Measurements from ENCODE around the gene PNCK. TPM values are rescaled to one million over a fixed set of nuclear protein-coding genes. Genes with fewer than 3 reads are reported as not detected.

Gene PNCK
- total and polyA plus RNA-seq, 10 of the 15 experiments (the other 5 are each of a cell fraction or from before 2014, with no cell fraction given) = 0.21 to 0.67 (median 0.54) TPM; not detected in 7

DNA sequence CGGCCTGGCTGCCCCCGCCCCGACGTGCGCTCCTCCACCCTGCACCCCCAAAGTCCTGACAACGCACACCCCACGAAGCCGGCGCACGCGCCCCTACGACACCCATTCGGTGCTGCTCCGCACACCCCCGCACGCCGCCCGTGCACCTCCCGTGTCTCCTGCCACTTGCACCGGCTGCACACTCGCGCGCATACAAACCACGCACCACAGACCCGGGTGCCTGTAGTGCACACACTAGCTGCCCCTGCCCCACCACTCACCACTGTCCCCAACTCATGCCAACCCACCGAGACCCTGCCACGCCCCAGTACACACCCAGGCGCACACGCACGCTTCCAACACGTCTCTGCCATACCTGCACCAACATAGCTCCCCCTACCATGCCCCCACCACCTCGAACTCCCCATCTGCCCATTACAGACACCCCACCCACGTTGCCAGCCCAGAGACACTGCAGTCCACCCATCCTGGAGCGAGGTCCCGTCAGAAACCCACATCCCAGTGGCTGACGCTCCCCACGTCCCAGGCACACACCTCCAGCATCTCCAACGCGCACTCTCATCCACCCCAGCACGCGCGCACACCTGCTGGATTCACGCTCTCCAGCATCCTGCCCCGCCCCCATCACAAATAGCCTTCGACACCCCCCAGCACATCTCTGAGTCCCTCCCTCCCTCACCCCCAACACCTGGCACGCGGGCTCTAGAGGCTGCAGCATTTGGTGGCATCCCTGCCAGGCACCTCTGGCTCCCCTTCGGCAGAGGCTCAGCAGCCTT lies 30.8 kb downstream of the PNCK start:
- H3K4me1 ChIP-seq (ENCODE audit: control insufficient read depth, insufficient read depth, low read length) = no peaks in the 10 kb centered on the region
- H3K27ac ChIP-seq (ENCODE audit: control insufficient read depth, insufficient read depth) = no peak overlapping the region
- H3K36me3 ChIP-seq (ENCODE audit: control insufficient read depth in 2 of 2, insufficient read depth in 2 of 2, low read length in 1 of 2) = no peaks in the 10 kb centered on the region
- SMC1A ChIA-PET (ENCODE audit: uncharacterized antibody, unreplicated experiment) = no interaction called here
- H2AFZ ChIP-seq (ENCODE audit: control insufficient read depth, low read depth, low read length) = no peak overlapping the region
- CTCF ChIA-PET = interaction anchor here (0.9 kb wide), 1 partner anchor 103 kb away, joined by 3 read pairs; no protein-coding TSS in a partner anchor
- no peak overlapping the region for H3K9ac ChIP-seq (ENCODE audit: control insufficient read depth, insufficient read depth, low read length)
- no peak for ATAC-seq
- BruUV-seq (replicated peaks) = no TSS peak
- no peaks in the 10 kb centered on the region; the same call in 2 of the 3 replicates for H3K9me3 ChIP-seq (replicated peaks; ENCODE audit: control insufficient read depth, insufficient read depth, low read length)
- no peak for FAIRE-seq
- H3K4me3 ChIP-seq = no peak overlapping the region
- no peak for DNase-seq (ENCODE audit: low read depth, low spot score)
- RAD21 ChIA-PET (ENCODE audit: unreplicated experiment) = no interaction called here
- no peaks in the 10 kb centered on the region for H4K20me1 ChIP-seq (ENCODE audit: control insufficient read depth, insufficient read depth)
- H3K27me3 ChIP-seq (replicated peaks in 1 of 2; ENCODE audit: control insufficient read depth in 2 of 2, insufficient read depth in 2 of 2, low read length in 1 of 2) = peaks cover 0 to 3% of the 10 kb centered on the region in 2 experiments; a peak in 3 of 4 replicates
- no peaks in the 10 kb centered on the region for H3K79me2 ChIP-seq (ENCODE audit: control insufficient read depth, insufficient read depth, low read length)
- in situ Hi-C loops (cut with MboI) (no loop called here), intact Hi-C loops (cut with micrococcal nuclease; ENCODE audit: unreplicated experiment) (no loop called here)
- H3K4me2 ChIP-seq (ENCODE audit: control insufficient read depth, insufficient read depth) = no peak overlapping the region
- POLR2A ChIA-PET = no interaction called here
- WGBS (ENCODE audit: insufficient coverage, insufficient replicate concordance, low lambda C conversion rate, missing lambda C conversion rate) = 40% methylated on average over 34 of the region's 48 CpGs
- TF ChIP-seq SREBF1 (IDR thresholded peaks at IDR 0.05; ENCODE audit: low read length) (no peak), MEF2B (IDR thresholded peaks at IDR 0.05; ENCODE audit: partially characterized antibody, poor library complexity, severe bottlenecking) (no peak), POLR2AphosphoS5 (IDR thresholded peaks at IDR 0.05; ENCODE audit: low read length) (no peak), EED (IDR thresholded peaks at IDR 0.05; ENCODE audit: low read depth) (no peak), WRNIP1 (IDR thresholded peaks at IDR 0.05; ENCODE audit: borderline replicate concordance, low read depth, low read length) (no peak), EGR1 (IDR thresholded peaks at IDR 0.05; ENCODE audit: borderline replicate concordance in 1 of 2, low read depth in 2 of 2, low read length in 2 of 2) (no peak), RB1 (IDR thresholded peaks at IDR 0.05; ENCODE audit: borderline replicate concordance) (no peak), TBL1XR1 (IDR thresholded peaks at IDR 0.05; ENCODE audit: low read depth, low read length) (no peak), ESRRA (IDR thresholded peaks at IDR 0.05; ENCODE audit: low read length) (no peak)
- TF ChIP-seq, protein P1, sequence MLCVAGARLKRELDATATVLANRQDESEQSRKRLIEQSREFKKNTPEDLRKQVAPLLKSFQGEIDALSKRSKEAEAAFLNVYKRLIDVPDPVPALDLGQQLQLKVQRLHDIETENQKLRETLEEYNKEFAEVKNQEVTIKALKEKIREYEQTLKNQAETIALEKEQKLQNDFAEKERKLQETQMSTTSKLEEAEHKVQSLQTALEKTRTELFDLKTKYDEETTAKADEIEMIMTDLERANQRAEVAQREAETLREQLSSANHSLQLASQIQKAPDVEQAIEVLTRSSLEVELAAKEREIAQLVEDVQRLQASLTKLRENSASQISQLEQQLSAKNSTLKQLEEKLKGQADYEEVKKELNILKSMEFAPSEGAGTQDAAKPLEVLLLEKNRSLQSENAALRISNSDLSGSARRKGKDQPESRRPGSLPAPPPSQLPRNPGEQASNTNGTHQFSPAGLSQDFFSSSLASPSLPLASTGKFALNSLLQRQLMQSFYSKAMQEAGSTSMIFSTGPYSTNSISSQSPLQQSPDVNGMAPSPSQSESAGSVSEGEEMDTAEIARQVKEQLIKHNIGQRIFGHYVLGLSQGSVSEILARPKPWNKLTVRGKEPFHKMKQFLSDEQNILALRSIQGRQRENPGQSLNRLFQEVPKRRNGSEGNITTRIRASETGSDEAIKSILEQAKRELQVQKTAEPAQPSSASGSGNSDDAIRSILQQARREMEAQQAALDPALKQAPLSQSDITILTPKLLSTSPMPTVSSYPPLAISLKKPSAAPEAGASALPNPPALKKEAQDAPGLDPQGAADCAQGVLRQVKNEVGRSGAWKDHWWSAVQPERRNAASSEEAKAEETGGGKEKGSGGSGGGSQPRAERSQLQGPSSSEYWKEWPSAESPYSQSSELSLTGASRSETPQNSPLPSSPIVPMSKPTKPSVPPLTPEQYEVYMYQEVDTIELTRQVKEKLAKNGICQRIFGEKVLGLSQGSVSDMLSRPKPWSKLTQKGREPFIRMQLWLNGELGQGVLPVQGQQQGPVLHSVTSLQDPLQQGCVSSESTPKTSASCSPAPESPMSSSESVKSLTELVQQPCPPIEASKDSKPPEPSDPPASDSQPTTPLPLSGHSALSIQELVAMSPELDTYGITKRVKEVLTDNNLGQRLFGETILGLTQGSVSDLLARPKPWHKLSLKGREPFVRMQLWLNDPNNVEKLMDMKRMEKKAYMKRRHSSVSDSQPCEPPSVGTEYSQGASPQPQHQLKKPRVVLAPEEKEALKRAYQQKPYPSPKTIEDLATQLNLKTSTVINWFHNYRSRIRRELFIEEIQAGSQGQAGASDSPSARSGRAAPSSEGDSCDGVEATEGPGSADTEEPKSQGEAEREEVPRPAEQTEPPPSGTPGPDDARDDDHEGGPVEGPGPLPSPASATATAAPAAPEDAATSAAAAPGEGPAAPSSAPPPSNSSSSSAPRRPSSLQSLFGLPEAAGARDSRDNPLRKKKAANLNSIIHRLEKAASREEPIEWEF (IDR thresholded peaks at IDR 0.05; ENCODE audit: insufficient replicate concordance, low read depth, low read length) = no peak
- TF ChIP-seq, protein P2, sequence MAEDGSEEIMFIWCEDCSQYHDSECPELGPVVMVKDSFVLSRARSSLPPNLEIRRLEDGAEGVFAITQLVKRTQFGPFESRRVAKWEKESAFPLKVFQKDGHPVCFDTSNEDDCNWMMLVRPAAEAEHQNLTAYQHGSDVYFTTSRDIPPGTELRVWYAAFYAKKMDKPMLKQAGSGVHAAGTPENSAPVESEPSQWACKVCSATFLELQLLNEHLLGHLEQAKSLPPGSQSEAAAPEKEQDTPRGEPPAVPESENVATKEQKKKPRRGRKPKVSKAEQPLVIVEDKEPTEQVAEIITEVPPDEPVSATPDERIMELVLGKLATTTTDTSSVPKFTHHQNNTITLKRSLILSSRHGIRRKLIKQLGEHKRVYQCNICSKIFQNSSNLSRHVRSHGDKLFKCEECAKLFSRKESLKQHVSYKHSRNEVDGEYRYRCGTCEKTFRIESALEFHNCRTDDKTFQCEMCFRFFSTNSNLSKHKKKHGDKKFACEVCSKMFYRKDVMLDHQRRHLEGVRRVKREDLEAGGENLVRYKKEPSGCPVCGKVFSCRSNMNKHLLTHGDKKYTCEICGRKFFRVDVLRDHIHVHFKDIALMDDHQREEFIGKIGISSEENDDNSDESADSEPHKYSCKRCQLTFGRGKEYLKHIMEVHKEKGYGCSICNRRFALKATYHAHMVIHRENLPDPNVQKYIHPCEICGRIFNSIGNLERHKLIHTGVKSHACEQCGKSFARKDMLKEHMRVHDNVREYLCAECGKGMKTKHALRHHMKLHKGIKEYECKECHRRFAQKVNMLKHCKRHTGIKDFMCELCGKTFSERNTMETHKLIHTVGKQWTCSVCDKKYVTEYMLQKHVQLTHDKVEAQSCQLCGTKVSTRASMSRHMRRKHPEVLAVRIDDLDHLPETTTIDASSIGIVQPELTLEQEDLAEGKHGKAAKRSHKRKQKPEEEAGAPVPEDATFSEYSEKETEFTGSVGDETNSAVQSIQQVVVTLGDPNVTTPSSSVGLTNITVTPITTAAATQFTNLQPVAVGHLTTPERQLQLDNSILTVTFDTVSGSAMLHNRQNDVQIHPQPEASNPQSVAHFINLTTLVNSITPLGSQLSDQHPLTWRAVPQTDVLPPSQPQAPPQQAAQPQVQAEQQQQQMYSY (CRISPR knock-in tag; IDR thresholded peaks at IDR 0.05) = no peak
